GM18870 (cell line): Measurements from ENCODE around the gene NUTM2E.
"Not testable (repeated sequence)": the region's sequence is repeated elsewhere in the genome, so short reads cannot be mapped to it uniquely, and the experiment has no call there.

ENCODE experiments used
- ATAC-seq: cut with Tn5 transposase; IDR thresholded peaks from one replicate; pipeline ENCODE4 v1.9.1; 2021; ENCODE audit warnings: moderate library complexity; ENCODE audit not compliant: unreplicated experiment

Gene NUTM2E

GRCh38 chr10:79826496-79827215 is at the start of gene NUTM2E:
TSS of gene NUTM2E (plus strand) at chr10:79826739. CDS start at chr10:79841741, 15,002 bp downstream.
- peak; percentile 97 for ATAC-seq

GRCh38 chr10:79777997-79778396 is 48.5 kb upstream of the NUTM2E start:
- not testable (repeated sequence) for ATAC-seq

GRCh38 chr10:79779310-79779938 is 47.1 kb upstream of the NUTM2E start:
- ATAC-seq = peak; percentile 83

- ATAC-seq = not testable (repeated sequence)
These were observed 46.5 kb upstream of the NUTM2E start for GRCh38 chr10:79779992-79780391.

DNA sequence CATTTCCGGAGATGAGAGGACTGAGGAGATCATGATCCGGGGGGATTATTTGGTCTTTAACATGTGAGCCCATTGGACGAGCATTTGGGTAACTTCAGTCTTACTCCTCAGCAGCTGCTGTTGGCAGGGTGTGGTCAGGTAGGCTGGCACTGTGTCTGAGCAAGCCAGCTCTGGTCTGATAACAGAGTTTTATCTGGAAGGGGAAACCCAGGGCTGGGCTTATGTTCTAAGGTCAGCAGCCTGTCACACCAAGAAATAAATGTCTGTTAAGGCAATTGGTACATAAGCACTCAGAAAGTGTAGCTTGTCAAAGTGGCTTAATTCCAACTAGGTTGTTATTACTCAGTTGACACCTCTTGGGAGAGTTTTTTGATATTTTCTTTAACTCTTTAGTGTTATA is 45.0 kb upstream of the NUTM2E start:
- not testable (repeated sequence) for ATAC-seq

DNA sequence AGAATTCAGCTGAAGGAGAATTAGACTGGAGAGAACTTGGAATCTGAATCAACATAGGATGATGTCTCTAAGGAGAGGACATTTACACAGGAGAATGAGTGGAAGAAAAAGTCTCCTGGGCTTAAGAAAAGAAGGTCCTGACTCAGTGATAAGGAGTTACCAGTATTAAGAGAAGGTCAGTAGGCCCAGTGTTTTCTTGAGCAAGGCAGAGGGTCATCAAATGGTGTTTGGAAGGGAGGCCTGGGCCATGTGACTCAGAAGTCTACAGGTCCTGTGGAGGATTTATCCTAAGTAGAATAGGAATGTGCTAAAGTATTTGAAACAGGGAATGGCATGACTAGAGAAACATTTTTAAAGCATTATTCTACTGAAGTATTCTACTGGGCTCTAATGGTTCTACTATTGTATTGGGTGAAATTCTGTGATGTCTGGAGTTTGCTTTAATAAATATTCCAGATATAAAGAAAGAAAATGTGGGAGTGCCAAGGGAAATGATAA is 39.0 kb upstream of the NUTM2E start:
- ATAC-seq = not testable (repeated sequence)

GRCh38 chr10:79789351-79789750 is 37.2 kb upstream of the NUTM2E start:
- ATAC-seq = not testable (repeated sequence)

DNA sequence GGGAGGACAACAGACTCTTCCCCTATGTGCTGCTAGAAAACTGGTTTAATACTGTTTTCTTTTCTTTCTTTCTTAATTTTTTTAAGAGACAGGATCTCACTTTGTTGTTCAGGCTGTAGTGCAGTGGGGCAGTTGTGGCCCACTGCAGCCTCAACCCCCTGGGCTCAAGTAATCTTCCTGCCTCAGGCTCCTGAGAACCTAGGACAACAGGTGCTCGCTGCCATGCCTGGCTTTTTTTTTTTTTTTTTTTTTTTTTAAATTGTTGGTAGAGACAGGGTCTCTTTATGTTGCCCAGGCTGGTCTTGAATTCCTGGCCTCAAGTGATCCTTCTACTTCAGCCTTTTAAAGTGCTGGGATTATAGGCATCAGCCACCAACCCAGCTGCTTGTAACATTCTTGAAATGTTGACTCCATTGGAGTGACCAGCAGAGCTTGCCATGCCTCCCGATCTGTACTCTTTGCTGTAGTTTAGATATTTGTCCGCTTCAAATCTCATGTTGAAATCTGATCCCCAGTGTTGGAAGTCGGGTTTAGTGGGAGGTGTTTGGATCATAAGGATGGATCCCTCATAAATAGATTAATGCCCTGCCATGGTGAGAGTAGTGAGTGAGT is 34.5 kb upstream of the NUTM2E start:
- ATAC-seq = not testable (repeated sequence)

DNA sequence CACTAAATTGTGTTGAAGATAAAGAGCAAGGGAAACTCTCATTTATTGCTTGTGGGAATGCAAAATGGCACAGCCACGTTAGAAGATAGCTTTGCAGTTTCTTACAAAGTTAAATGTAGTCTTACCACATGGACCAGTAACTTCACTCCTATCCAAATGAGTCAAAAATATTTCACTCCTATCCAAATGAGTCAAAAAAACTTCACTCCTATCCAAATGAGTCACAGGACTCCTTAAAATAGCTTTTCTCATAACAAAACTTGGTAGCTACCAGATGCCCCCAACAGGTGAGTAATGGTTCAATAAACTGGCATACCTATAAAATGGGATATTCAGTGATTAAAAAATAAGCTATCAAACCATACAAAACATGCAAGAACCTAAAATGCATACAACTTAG is 27.2 kb upstream of the NUTM2E start:
- ATAC-seq = peak; percentile 89

DNA sequence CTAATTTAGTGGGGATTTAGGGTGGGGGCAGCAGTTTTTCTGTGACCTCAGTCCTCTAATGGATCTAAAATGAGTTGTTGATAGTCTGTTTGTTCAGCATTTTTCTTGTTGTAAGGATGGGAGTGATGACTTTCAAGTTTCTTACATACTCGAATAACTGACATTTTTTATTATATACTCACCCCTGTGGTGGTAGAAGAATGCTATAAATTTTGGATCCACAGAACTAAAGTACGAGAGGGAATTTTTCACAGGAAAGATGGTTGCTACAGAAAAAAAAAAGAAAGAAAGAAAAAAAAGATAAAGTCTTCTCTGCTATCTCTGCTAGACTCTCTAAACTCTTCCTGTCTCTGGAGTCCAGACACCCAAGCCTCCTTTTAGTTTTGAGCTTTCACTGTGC is 20.7 kb upstream of the NUTM2E start:
- not testable (repeated sequence) for ATAC-seq

DNA sequence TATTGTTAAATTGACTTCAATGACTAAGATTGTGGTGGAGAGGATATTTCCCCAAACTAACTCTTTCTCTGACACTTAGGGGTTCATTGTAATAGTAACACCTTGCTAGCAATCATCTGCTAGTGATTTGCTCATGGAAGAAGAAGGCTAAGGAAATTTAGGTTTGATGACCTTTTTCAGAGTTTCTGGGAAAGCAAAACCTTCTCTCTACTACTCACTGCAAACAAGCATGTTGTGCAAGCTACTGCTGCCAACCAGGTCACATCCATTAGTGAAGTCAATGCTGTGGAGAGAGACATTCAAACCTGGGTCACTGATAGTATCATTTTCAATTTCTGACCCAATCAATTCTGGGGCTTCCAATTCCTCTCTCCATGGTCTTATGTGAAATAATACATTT is 14.6 kb upstream of the NUTM2E start:
- not testable (repeated sequence) for ATAC-seq

DNA sequence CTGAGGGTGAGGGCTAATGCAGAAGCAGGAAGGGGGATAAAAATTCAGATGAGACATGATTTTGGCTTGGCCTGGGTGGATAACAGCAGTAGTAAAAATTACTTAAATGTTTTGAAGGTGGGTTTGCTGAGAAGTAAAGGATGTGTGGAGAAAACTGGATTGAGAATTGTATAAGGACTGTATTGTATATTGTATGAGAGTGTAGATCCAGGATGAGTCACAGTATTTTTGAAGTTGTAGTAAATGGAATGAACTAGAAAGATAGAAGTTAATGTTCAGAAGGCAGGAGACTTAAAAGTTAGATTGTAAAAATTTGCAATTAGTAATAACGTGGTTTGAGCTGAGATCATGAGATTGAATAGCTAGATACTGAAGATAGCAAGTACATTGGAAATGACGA is 10.2 kb upstream of the NUTM2E start:
- ATAC-seq = not testable (repeated sequence)

- not testable (repeated sequence) for ATAC-seq
These were observed 3.2 kb upstream of the NUTM2E start for GRCh38 chr10:79823387-79823786.

GRCh38 chr10:79825587-79826011 is 940 bp upstream of the NUTM2E start:
- not testable (repeated sequence) for ATAC-seq

- not testable (repeated sequence) for ATAC-seq
These were observed 426 bp upstream of the NUTM2E start for GRCh38 chr10:79826131-79826495.

DNA sequence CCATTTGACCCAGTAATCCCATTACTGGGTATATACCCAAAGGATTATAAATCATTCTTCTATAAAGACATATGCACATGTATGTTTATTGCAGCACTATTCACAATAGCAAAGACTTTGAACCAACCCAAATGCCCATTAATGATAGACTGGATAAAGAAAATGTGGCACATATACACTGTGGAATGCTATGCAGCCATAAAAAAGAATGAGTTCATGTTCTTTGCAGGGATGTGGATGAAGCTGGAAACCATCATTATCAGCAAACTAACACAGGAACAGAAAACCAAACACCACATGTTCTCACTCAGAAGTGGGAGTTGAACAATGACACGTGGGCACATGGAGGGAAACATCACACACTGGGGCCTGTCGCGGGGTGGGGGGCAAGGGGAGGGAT is 7.3 kb downstream of the NUTM2E start:
- not testable (repeated sequence) for ATAC-seq

DNA sequence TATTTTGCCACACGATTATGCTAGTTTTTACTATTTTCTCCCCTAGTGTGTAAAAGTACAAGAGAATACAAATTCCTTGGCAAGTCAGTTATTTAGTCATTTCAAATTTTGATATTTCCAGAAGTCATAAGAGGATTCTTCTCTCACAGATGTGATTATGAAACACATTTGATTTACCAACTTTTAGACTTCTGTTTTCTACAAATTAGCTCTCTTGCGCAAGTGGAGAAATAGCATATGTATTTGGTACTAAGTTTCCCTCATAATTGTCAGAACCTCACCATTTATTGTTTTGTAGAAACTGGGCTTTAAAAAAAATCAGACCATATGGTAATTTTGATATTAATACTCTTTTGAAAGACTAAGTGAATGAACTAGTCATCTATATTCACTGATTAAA is 9.4 kb downstream of the NUTM2E start:
- ATAC-seq = not testable (repeated sequence)

GRCh38 chr10:79836891-79837290 is 10.4 kb downstream of the NUTM2E start:
- ATAC-seq = not testable (repeated sequence)

DNA sequence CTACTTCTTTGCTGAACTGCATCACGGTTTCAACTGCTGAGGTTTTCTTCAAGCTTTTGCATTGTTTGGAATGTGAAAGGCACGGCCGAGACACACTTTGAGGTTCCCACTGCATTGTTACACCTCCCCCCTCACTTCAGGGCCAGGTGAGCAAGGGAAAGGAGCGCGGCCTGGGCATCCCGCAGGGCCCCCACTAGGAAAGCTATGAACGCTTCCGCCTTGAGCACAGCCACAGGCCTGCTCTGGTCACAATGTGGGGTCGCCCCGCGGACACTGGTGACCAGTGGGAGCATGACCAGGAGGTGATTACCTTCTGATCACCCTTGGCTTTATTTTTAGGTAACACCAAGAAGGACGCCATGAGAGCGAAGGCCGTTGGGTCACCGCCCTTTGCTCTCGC is 11.9 kb downstream of the NUTM2E start:
- not testable (repeated sequence) for ATAC-seq

- ATAC-seq = not testable (repeated sequence)
These were observed 26.8 kb downstream of the NUTM2E start for GRCh38 chr10:79853191-79853854.

GRCh38 chr10:79862269-79862668 is 35.7 kb downstream of the NUTM2E start:
- ATAC-seq = not testable (repeated sequence)
